ENCODE data around the gene SLC25A53. TPM values are rescaled to one million over a fixed set of nuclear protein-coding genes. Genes with fewer than 3 reads are reported as not detected.

The SLC25A53 gene
- total RNA-seq, 1 donor from 2014 or later: 5.2 TPM

Other genes starting within 250 kb of the SLC25A53 start
- 13.9 and 32.8 TPM in 2 replicates for gene TMSB15B, start 194.4 kb downstream of the SLC25A53 start, total RNA-seq
- not detected in 2 replicates for gene H2BW1, start 143.3 kb downstream of the SLC25A53 start, total RNA-seq
- gene H2BW2, start 117.1 kb downstream of the SLC25A53 start, total RNA-seq: not detected in 2 replicates
- 2.9 and 4.1 TPM in 2 replicates for gene TMSB15C, start 80.8 kb downstream of the SLC25A53 start, total RNA-seq
- 0.63 and 1.2 TPM in 2 replicates for gene ZCCHC18, start 44.5 kb downstream of the SLC25A53 start, total RNA-seq
- 16.1 and 16.3 TPM in 2 replicates for gene FAM199X, start 9.4 kb upstream of the SLC25A53 start, total RNA-seq
- gene ESX1, start 97.9 kb upstream of the SLC25A53 start, total RNA-seq: 0.22 TPM in 1 of 2 replicates, not detected in the other